ENCODE data around the gene CAPN3.

DNA sequence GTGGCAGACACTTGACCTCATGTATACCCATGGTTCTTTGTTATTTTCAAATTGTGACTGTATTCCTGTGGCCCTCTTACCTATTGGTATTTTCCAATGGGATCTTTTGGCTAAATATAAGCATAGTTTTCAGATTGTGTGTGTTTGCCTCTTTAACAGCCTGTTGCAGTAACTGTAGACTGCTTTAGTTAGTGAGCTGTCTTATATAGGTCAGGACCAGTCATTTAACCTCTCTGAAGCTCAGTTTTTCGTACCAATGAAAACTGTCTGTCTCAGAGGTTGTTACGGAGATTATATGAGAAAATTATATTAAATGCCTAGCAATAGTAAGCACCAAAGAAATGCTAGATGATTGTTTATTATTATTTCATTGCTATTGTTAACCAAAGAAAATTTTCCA lies 29.3 kb upstream of the CAPN3 start:
- TF ChIP-seq ZNF600 (tag by site-specific recombination; IDR thresholded peaks at IDR 0.05) (no peak), ZBTB21 (tag by site-specific recombination; IDR thresholded peaks at IDR 0.05) (no peak), ZBTB26 (tag by site-specific recombination; optimal IDR thresholded peaks at IDR 0.05) (no peak), ZNF324 (tag by site-specific recombination; IDR thresholded peaks at IDR 0.05) (no peak), ZNF121 (tag by site-specific recombination; IDR thresholded peaks at IDR 0.05) (no peak), ZNF776 (tag by site-specific recombination; IDR thresholded peaks at IDR 0.05; ENCODE audit: borderline replicate concordance) (no peak), ZNF623 (tag by site-specific recombination; IDR thresholded peaks at IDR 0.05) (no peak), SP2 (tag by site-specific recombination; IDR thresholded peaks at IDR 0.05) (no peak), MYNN (tag by site-specific recombination; IDR thresholded peaks at IDR 0.05; ENCODE audit: borderline replicate concordance) (no peak)
- TF ChIP-seq, protein P1, sequence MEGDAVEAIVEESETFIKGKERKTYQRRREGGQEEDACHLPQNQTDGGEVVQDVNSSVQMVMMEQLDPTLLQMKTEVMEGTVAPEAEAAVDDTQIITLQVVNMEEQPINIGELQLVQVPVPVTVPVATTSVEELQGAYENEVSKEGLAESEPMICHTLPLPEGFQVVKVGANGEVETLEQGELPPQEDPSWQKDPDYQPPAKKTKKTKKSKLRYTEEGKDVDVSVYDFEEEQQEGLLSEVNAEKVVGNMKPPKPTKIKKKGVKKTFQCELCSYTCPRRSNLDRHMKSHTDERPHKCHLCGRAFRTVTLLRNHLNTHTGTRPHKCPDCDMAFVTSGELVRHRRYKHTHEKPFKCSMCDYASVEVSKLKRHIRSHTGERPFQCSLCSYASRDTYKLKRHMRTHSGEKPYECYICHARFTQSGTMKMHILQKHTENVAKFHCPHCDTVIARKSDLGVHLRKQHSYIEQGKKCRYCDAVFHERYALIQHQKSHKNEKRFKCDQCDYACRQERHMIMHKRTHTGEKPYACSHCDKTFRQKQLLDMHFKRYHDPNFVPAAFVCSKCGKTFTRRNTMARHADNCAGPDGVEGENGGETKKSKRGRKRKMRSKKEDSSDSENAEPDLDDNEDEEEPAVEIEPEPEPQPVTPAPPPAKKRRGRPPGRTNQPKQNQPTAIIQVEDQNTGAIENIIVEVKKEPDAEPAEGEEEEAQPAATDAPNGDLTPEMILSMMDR (tag by site-specific recombination; IDR thresholded peaks at IDR 0.05) = no peak
- TF ChIP-seq, protein P2, sequence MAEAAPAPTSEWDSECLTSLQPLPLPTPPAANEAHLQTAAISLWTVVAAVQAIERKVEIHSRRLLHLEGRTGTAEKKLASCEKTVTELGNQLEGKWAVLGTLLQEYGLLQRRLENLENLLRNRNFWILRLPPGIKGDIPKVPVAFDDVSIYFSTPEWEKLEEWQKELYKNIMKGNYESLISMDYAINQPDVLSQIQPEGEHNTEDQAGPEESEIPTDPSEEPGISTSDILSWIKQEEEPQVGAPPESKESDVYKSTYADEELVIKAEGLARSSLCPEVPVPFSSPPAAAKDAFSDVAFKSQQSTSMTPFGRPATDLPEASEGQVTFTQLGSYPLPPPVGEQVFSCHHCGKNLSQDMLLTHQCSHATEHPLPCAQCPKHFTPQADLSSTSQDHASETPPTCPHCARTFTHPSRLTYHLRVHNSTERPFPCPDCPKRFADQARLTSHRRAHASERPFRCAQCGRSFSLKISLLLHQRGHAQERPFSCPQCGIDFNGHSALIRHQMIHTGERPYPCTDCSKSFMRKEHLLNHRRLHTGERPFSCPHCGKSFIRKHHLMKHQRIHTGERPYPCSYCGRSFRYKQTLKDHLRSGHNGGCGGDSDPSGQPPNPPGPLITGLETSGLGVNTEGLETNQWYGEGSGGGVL (tag by site-specific recombination; IDR thresholded peaks at IDR 0.05) = no peak

Measured in HEK293 (cell line).